Neural cell (in vitro differentiated cells): ENCODE results near the gene RAC2.

Source experiments
- EP300 ChIP-seq: fragments of 450-650 bp; conservative IDR thresholded peaks from 2 replicates; pipeline ENCODE4 v1.6.1; 2014; ENCODE audit warnings: antibody characterized with exemption, mild to moderate bottlenecking, moderate library complexity; ENCODE audit not compliant: poor library complexity, severe bottlenecking
- EZH2 ChIP-seq: fragments of 200-600, 300-800 bp; shearing (Covaris generic), sonication (generic); IDR thresholded peaks from 2 replicates; pipeline ENCODE4 v1.6.1; 2014; ENCODE audit warnings: antibody characterized with exemption, low read length, borderline replicate concordance, mild to moderate bottlenecking; ENCODE audit not compliant: insufficient read depth, poor library complexity, severe bottlenecking
- MXI1 ChIP-seq: fragments of 450-650 bp; conservative IDR thresholded peaks from 2 replicates; pipeline ENCODE4 v1.6.1; 2014; ENCODE audit warnings: antibody characterized with exemption, mild to moderate bottlenecking; ENCODE audit not compliant: poor library complexity, severe bottlenecking
- POLR2AphosphoS5 ChIP-seq: IDR thresholded peaks from 2 replicates; pipeline ENCODE4 v1.6.1; 2012
- RAD21 ChIP-seq: fragments of 450-650 bp; conservative IDR thresholded peaks from 2 replicates; pipeline ENCODE4 v1.6.1; 2014; ENCODE audit warnings: antibody characterized with exemption, mild to moderate bottlenecking, moderate library complexity
- SMC3 ChIP-seq: fragments of 450-650 bp; conservative IDR thresholded peaks from 2 replicates; pipeline ENCODE4 v1.6.1; 2014; ENCODE audit warnings: antibody characterized with exemption, mild to moderate bottlenecking, moderate library complexity; ENCODE audit not compliant: poor library complexity
- TAF1 ChIP-seq: IDR thresholded peaks from 2 replicates; pipeline ENCODE4 v1.6.1; 2012; ENCODE audit warnings: low read depth
- TF ChIP-seq, protein P1 (sequence below): fragments of 450-650 bp; IDR thresholded peaks from 2 replicates; pipeline ENCODE4 v1.5.1; 2014; ENCODE audit warnings: antibody characterized with exemption, mild to moderate bottlenecking, moderate library complexity; ENCODE audit not compliant: poor library complexity, severe bottlenecking
- TF ChIP-seq, protein P2 (sequence below): IDR thresholded peaks from 2 replicates; pipeline ENCODE4 v1.6.1; 2012; ENCODE audit warnings: borderline replicate concordance

DNA sequence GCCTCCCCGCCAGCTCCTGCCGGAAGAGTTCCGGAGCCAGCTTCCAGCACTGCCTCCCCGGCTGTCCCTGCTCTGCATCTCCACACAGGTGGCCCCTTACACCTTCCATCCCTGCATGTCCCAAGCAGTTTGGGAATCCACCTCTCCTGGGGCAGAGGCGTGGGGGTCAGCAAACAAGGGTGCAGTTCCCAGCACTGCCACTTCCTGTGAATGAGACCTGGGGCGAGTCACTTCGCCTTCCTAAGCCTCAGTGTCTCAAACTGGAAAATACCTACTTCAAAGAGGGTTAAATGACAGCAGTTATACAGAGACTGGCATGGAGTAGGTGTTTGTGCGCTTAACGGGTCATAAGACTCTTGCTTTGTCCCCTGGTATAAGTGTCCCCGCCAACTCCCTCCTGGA, 43.5 kb upstream of the RAC2 start:
- TF ChIP-seq, protein P1, sequence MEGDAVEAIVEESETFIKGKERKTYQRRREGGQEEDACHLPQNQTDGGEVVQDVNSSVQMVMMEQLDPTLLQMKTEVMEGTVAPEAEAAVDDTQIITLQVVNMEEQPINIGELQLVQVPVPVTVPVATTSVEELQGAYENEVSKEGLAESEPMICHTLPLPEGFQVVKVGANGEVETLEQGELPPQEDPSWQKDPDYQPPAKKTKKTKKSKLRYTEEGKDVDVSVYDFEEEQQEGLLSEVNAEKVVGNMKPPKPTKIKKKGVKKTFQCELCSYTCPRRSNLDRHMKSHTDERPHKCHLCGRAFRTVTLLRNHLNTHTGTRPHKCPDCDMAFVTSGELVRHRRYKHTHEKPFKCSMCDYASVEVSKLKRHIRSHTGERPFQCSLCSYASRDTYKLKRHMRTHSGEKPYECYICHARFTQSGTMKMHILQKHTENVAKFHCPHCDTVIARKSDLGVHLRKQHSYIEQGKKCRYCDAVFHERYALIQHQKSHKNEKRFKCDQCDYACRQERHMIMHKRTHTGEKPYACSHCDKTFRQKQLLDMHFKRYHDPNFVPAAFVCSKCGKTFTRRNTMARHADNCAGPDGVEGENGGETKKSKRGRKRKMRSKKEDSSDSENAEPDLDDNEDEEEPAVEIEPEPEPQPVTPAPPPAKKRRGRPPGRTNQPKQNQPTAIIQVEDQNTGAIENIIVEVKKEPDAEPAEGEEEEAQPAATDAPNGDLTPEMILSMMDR: no peak
- no peak for TF ChIP-seq RAD21
- TF ChIP-seq POLR2AphosphoS5: no peak
- TF ChIP-seq, protein P2, sequence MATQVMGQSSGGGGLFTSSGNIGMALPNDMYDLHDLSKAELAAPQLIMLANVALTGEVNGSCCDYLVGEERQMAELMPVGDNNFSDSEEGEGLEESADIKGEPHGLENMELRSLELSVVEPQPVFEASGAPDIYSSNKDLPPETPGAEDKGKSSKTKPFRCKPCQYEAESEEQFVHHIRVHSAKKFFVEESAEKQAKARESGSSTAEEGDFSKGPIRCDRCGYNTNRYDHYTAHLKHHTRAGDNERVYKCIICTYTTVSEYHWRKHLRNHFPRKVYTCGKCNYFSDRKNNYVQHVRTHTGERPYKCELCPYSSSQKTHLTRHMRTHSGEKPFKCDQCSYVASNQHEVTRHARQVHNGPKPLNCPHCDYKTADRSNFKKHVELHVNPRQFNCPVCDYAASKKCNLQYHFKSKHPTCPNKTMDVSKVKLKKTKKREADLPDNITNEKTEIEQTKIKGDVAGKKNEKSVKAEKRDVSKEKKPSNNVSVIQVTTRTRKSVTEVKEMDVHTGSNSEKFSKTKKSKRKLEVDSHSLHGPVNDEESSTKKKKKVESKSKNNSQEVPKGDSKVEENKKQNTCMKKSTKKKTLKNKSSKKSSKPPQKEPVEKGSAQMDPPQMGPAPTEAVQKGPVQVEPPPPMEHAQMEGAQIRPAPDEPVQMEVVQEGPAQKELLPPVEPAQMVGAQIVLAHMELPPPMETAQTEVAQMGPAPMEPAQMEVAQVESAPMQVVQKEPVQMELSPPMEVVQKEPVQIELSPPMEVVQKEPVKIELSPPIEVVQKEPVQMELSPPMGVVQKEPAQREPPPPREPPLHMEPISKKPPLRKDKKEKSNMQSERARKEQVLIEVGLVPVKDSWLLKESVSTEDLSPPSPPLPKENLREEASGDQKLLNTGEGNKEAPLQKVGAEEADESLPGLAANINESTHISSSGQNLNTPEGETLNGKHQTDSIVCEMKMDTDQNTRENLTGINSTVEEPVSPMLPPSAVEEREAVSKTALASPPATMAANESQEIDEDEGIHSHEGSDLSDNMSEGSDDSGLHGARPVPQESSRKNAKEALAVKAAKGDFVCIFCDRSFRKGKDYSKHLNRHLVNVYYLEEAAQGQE: no peak
- no peak for TF ChIP-seq EP300
- TF ChIP-seq MXI1: no peak
- TF ChIP-seq TAF1: no peak
- TF ChIP-seq EZH2: no peak
- no peak for TF ChIP-seq SMC3
